Measurements from ENCODE around the gene CCND3.

Gene CCND3

DNA sequence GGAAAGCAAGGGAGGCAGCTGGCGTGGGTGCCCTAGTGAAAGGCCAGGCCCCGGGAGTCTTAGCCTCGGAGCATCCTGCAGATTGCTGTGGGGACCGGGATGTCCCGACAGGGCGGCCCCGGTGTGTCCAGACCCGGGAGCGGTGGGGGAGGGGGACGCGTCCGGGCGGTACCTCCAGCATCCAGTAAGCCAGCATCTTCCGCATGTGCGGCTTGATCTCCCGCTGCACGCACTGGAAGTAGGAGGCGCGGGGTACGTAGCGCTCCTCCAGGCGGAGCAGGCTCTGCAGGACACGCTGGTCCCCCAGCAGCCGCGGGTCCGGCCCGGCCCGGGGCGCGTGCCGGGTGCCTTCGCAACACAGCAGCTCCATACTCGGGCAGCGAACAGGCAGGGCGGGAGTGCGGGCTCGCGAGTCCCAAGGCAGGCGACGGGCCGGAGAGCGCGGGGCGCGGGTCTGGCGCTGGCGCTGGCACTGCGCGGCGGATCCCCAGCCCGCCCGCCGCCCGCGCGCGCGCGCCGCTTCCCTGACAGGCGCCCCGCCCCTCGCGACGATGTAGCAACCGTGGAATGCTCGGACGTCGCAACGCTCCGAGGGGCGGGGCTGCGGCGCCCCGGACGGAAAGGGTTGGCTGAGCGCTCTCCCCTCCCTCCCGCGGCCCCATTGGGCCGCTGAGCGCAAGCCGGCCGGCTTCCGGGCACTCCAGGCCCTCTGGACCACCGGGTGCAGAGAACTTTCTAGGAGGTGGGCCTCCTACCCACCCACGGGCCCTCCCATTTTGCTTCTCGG, at the start of gene CCND3:
TSS of gene CCND3 (minus strand) at position 529 of the 787 bp plus-strand sequence. CDS start at position 370, 159 bp downstream.
- ATAC-seq: peak; percentile 86
- peak; percentile 95 for DNase-seq

DNA sequence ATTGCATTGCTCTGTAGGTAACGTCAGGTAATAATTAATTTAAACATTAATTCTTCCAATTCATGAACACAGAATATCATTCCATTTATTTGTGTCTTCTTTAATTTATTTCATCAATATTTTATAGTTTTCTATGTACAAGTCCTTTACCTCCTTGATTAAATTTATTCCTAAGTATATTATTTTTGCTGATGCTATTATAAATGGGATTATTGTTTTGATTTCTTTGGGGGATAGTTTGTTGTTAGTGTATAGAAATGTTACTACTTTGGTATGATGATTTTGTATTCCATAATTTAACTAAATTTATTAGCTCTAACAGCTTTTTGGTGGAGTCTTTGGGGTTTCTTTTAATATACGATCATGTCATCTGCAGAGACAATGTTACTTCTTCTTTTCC, 44.7 kb upstream of the CCND3 start:
- DNase-seq (no peak), ATAC-seq (no peak)

DNA sequence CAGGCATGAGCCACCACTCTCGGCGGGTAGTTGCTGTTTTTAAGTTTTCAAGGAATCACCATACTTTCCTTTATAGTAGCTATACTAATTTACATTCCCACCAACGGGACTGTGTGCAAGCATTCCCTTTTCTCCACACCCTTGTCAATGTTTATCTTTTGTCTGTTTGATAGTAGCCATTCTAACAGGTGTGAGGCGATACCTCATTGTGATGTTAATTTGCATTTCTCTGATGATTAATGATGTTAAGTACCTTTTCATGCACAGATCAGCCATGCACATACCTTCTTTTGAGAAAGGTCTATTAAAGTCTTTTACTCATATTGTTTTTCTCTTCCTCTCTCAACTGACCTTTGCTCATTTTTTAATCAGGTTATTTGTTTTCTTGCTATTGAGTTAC, 43.0 kb upstream of the CCND3 start:
- DNase-seq (no peak), ATAC-seq (no peak)

- peak; percentile 51 for DNase-seq
- peak; percentile 96 for ATAC-seq
Observed at GRCh38 chr6:41976794-41977484, 35.3 kb upstream of the CCND3 start.

DNA sequence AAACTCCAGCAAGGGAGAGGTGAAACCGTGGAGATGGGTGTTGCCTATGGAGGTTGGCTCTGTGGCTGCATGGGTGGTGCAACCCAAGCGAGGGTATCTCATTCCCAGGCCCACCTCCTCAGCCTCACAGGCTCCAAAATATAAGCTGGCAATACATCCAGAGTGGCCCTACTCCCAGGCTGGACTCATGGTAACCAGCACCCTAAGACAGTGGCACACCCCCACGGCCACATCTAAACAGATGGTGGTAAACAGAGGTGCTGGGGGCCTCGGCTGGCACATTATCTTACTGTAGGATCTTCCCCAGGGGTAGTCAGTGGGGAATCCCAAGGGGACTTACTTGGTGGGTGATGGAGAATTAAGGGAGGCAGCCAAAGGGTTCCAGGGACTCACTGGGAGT, 33.7 kb upstream of the CCND3 start:
- ATAC-seq: no peak
- DNase-seq: peak; percentile 42

DNA sequence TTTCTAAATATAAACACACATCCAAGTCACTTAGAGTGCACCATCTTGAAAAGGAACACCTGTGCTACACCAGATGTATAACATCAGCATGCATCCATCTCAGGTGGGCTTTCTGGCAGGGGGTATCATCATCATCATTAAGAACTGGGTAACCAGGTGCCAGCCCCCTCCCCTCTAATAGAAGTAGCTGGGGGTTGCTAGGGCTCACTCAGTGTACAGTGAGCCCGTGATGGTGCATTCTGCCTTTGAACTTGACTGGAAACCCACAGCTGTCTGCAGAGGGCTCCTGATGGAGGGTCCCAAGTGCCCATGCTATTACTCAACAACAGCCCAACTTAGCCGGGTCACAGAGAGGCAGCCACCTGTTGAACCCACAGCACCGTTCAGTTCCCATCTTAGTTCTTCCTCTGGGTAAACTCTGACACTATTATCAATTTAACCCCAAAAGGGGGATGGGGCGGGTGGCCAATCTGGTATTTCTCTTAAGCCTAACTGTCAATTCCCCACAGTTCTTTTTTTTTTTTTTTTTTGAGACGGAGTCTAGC, 32.7 kb upstream of the CCND3 start:
- ATAC-seq (no peak), DNase-seq (peak; percentile 10)

GRCh38 chr6:41972826-41973225, 31.2 kb upstream of the CCND3 start:
- no peak for DNase-seq

DNA sequence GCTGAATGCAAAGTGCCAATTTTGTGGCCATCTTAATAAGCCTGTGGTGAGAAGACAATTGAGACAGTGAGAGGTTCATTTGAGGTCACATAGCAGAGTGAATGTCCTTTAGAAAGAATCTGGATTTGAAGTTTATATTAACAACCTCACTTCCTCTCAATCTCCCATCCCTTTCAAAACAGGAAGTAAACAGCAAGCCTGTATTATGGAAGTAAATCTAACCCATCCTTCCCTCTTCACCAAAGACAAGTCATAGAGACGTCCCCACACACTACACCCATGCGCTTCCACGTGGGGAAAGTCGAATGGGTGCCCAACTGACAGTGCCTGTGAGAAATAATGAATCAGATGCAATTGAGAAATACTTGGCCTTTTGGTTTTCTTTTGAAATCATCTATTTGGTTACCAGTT, 28.8 kb upstream of the CCND3 start:
- DNase-seq: peak; percentile 69
- ATAC-seq: peak; percentile 90

More at GRCh38 chr6:41972826-41973225, 31.2 kb upstream of the CCND3 start:
- ATAC-seq: no peak

GRCh38 chr6:41967312-41968287, 26.0 kb upstream of the CCND3 start:
- DNase-seq (peak; percentile 16), ATAC-seq (peak; percentile 12)

DNA sequence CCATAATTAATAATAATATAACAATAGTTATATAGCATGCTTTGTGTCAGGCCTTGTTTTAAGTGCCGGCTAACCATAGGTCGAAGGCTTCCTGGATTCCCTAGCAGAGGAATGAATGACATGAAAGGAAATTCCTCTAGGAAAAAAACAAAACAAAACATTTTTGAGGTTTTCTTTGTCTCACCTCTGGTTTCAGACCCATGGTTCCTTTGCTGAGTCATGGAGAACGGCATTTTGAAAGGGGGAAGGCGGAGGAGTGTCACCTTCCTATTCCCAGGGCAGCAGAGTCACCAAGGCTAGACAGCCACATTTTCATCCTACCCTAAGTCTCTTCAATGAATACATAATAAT, 25.3 kb upstream of the CCND3 start:
- ATAC-seq (no peak), DNase-seq (peak; percentile 16)

GRCh38 chr6:41966214-41966920, 24.8 kb upstream of the CCND3 start:
- peak; percentile 8 for DNase-seq
- ATAC-seq: no peak

- ATAC-seq (no peak), DNase-seq (peak; percentile 2)
Observed at GRCh38 chr6:41965429-41966213, 24.0 kb upstream of the CCND3 start.

DNA sequence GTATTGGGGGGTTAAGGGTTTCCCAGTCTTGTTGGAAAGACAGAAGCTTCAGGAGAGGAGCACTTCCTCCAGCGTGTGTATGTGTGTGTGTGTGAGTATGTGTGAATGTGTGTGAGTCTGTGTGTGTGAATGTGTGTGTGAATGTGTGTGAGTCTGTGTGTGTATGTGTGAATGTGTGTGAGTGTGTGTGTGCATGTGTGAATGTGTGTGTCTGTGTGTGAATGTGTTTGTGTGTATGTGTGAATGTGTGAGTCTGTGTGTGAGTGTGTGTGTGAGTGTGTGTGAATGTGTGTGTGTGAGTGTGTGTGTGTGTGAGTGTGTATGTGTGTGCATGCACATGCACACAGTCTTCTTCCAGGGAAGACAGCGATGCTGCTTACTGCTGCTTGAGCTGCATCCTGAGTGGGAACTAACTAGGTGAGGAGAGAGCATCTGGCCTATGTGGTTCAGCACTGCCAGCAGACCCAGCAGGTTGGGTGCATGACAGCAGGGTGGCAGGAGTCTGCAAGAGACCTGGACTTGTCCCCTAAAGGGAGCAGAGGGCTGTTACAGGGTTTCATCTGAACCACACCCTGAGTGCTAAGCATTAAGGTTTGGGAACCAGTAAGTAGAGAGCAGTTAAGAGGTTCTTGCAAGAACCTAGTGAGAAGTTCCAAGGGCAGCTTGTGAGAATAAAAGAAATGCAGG, 22.7 kb upstream of the CCND3 start:
- ATAC-seq (peak; percentile 29), DNase-seq (peak; percentile 25)

DNA sequence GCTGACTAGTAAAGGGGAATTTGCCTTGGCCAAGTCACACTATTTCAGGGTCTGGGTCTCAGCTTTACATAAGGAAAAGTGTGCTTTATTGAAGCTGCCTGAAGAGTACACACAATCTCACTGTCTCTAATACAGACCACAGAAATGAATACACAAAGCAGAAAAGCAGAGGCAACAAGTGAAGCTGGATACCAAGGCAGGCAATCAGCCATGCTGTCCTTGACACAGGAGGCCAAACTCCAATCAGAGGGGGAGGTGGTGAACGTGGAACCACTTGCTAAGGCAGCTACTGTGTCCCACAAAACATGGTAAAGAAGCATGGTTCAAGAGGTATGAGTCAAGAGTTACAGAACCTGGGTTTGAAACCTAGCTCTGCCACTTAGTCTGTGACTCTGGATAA, 21.8 kb upstream of the CCND3 start:
- ATAC-seq: no peak
- DNase-seq: peak; percentile 22

- DNase-seq (no peak), ATAC-seq (no peak)
Observed at GRCh38 chr6:41960028-41960427, 18.4 kb upstream of the CCND3 start.

- no peak for DNase-seq
- ATAC-seq: peak; percentile 89
Observed at GRCh38 chr6:41958022-41958856, 16.6 kb upstream of the CCND3 start.

- no peak for DNase-seq
- ATAC-seq: no peak
Observed at GRCh38 chr6:41957117-41957516, 15.5 kb upstream of the CCND3 start.

- DNase-seq (no peak), ATAC-seq (no peak)
Observed at GRCh38 chr6:41955412-41955811, 13.8 kb upstream of the CCND3 start.

DNA sequence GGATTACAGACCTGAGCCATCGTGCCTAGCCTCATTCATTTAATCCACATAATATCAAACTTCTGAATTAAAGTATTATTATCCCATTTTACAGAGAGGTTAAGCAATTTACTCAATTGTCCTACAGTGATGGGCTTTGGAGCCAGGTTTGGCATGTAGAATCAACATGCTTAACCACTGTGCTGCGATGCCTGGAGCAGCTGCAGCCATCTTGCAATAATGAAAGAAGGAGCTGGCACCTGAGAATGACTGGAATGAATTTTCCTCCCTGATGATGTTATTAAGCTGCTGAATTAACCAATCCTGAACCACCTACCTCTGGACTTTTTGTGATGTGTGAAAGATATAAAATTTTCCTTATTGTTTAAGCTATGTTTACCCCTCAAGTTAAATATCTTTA, 13.1 kb upstream of the CCND3 start:
- DNase-seq (no peak), ATAC-seq (no peak)
